ENCODE measurements around the gene EPC1.

EPC1 gene

DNA sequence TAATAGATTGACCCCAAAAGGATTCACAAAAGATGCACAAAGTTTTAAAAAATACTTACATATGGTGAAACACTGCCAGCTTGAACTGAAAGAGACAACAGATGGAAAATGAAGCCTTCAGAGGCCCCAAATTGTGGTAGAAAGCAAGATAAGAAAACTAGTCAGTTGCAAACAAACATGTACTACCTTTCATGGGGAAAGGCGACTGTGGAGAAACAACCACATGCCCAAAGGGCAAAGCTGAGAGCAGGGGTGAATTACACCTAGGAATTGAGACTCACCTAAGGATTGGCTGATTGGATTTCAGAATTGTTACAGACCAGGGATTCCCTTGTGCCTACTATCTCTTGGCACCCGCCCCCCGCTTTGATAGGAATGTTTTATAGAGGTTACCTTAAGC lies 13.1 kb downstream of the EPC1 start:
- DNase-seq: no peak

DNA sequence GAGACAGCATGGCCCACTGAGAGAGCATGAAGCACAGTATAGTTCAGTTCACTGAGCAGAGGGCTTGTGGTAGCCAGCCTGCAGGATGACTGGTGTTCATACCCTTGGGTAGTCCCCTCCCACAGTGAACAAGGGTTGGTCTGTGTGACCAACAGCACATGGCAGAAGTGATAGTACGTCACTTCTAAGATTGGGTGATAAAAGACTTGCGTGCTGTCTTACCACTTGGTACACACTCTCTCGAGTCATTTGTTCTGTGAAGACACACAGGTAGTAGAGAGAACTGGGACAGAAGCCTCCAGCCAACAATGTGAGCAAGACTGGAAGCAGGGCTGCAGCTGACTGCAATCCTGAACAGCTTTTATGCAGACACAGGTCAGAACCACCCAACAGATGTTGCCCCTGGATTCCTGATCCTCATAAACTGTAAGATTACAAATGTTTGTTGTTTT lies 14.6 kb downstream of the EPC1 start:
- DNase-seq: no peak

DNA sequence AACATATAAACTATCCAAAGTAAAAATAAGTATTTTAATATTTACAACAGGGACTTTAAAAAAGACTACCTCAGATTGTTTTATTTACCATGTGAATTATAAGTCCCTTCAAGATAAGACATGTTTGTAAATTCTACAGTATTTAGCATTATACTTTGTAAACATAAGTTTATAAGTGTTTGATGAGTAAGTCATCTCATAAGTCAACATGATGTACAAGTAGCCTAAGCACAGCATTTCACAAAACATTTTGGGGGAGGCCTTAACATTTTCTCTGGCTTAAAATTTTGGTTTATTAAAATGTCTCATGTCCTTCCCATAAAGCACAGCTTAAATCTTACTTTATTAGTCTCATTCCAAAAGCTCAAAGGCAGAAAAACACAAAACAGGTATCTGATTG lies 15.4 kb downstream of the EPC1 start:
- no peak for DNase-seq

DNA sequence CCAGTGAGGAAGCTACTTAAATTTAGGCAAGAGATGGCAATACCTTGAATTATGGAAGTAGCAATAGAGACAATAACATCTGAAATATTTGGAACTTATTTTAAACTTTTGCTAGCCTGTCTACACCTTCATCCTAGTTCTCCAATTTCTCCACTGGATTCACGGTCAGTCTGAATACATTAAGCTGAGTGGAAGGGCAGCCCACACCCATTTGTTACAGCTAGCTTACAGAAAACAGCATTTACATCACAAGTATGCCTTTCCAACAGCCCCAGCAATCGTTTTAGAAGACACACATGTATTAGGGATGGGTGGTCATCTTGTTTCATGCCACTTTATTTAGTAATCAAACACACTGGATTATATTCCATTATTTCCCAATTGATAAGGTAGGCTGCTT lies 16.7 kb downstream of the EPC1 start:
- no peak for DNase-seq

DNA sequence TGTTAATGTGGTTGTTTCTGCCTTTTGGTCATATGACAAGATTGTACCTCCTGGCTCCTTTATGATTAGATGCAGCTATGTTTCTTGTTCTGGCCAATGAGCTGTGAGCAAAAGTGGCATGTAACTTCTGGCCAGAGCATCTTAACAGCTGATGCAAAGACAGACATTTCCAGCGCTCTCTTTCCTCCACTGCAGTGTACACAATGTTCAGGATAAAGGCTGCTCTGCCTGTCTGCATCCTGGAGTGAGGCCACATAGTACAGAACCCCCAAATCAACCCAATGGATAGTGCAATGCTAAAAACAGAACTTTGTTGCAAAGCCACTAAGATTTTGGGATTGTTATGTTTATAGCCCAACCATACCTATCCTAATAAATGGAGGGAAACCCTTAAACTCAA lies 17.9 kb downstream of the EPC1 start:
- no peak for DNase-seq

DNA sequence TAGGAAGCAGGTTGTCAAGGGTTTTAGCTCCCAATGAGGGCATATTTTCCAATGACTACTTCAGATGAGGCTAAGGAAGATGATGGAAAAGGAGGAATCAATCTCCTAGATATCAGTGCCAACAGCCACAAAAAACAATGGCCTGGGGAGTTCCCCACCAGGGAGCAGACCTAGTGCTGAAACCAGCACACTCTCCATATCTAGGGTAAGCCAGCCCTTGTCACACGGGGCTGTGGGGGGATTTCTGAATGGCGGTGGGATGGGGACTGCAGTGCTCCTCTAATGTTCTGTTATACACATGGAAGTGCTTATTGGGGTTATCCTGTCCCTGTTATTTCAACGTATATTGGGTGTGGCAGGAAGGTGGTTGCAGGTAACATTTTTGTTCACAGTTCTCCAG lies 18.5 kb downstream of the EPC1 start:
- DNase-seq: no peak

DNA sequence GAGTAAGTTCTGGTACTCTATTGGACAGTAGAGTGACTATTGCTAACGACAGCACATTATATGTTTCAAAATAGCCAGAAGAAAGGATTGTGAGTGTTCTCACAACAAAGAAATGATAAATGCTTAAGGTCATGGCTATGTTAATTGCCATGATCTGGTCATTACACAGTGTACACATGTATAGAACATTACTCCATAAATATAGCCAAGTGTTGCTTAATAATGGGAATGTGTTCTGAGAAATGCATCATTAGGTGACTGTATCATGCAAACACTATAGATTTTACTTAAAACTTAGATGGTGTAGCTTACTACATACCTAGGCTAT lies 19.6 kb downstream of the EPC1 start:
- no peak for DNase-seq

DNA sequence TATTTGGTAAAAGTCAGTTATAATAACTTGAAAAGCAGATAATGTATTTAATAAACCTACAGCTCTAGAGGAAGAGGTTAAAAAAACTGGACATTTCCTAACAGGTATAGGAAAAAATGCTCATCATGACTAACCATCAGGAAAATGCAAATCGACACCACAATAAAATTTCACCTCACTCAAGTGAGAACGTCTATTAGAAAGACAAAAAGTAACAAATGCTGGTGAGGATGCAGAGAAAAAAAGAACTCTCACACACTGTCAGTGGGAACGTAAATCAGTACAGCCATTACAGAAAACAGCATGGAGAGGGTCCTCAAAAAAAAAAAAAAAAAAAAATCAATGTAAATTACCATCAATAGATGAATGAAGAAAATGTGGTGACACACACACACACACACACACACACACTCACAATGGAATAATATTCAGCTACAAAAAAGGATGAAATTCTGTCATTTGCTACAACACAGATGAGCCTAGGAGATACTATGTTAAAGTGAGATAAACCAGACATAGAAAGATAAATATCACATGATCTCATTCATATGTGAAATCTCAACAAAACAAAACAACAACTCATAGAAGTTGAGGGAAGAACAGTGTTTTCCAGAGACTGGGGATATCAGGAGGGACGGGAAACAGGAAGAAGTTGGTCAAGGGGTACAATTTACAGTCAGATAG lies 20.1 kb downstream of the EPC1 start:
- no peak for DNase-seq

DNA sequence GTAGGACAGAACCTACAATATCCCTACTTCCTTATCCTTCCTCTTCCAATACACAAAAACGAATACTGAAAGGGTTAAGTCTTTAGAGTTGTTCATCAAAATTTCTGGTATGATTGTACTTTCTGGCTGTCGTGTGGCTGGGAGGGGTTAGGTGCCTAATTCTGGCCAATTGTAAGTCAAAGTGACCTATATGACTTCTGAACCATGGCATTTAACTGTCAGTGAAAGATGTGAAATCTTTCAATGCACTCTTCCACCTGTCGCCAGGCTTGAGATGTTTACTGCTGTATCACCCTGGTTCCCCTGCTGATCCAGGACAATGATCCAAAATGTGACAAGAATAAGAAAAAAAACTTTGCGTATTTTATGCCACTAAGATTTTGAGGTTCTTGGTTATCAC lies 20.8 kb downstream of the EPC1 start:
- no peak for DNase-seq

DNA sequence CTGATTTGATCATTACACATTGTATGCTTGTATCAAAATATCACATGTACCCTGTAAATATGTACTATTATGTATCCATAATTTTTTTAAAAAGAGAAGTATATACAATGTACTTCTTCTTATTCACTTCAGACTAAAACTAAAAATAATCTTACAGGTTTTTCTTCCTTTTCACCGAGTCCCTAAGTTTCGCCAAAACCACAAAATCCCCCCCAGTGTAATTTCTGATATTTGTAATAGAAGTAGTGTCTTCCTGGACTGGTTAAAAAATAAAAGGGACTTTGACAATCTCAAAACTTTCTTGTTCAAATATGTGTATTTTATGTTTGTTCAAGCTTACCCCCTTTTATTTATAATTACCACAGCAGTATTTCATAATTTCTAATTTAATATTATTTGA lies 23.9 kb downstream of the EPC1 start:
- no peak for DNase-seq

DNA sequence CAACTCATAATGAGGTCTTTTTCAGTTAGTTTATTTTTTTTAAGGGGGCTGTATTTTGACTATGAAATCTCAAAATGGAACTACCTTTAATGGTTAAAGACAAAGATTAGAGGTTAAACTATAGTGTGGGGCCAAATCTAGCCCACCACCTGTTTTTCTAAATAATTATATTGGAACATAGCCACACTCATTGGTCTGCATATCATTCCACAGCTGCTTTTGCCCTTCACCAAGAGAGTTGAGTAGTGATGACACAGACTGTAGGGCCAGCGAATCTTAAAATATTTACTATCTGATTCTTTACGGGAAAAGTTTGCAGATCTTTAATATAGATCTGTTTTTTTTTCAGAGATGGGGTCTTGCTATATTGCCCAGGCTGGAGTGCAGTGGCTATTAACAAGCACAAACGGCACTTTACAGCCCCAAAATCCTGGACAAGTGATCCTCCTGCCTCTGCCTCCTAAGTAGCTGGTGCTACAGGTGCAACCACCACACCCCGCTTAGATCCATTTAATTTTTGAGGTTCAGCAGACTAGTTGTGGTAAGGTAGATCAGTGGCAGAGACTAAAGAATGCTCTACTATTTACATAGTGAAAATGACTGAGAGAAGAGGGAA lies 25.8 kb downstream of the EPC1 start:
- DNase-seq: no peak

DNA sequence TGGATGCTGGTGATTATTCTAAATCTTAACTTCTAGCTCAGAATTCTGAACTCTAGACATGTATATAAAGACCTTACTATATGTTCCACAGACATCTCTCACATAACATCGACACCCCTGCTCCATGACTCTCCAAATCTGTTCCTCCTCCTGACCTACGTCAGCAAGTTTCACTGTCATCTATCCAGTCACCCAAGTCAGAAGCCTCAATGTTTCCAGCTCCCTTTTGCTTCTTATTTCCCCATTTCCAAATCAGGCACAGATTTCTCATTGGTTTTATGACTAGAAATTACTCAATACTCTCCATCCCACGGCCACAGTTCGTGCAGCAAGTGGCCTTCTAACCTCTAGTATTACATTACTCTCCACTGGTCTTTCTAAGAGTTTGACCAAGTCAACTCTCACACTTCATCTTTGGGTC lies 28.5 kb downstream of the EPC1 start:
- no peak for DNase-seq

DNA sequence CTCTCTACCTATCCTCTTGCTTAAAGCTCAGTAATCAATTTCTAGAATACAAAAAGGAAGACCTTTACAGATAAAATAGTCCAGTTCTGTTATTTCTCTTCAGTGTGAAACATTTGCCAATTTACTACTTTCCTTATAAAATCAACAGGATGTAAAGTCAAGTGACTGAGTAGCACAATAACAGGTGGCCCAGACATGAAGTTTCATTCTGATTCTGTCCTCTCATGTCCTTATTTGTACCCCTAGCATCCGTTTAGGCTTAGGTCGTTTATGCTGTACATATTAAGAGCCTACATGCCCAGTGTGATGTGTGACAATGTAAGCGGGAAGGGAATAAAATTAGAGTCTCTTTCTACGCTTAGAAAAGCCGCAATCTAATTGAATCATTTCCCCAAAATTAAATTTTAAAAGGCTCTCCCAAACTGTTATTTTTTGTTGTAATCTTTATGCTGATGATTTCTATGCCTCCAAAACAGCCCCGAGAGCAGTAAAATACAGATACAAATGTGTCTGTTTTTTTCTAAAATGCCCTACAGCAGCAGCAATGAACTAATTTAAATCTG lies 29.1 kb downstream of the EPC1 start:
- DNase-seq: no peak

DNA sequence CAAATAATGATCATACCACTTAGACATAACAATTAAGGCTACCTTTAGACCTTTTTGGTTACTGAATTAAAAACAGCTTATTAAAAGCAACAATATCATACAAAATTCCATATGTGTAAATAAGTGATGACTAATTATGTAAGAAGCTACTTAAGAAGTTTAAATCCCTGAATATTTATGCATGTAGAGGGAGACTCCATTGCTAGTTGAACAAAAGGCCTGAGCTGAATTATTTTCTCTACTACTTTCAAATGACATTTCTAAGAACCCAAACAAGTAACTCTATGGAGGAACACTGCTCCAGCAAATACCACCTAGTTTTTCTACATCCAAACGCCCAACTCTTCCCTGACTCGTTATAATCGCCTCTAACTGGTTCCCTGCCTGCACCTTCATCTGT lies 31.5 kb downstream of the EPC1 start:
- no peak for DNase-seq

DNA sequence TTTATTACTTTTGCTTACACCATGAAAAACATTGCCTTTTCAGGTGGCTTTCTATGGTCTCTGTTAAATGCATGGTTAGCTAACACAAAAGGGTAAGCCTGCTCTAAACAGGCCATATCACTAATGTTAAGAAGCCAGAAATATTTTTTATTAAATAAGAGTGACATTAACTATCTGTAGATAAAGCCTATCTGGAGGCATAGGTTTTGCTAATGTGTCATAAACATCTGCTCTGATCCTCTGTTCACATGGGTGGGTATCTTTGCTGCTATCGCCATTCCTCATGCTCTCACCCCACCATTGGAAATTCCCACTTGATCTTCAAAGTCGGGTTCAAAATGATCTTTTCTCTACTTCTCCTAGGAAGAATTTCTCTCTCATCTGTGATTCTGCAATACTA lies 32.4 kb downstream of the EPC1 start:
- DNase-seq: no peak

DNA sequence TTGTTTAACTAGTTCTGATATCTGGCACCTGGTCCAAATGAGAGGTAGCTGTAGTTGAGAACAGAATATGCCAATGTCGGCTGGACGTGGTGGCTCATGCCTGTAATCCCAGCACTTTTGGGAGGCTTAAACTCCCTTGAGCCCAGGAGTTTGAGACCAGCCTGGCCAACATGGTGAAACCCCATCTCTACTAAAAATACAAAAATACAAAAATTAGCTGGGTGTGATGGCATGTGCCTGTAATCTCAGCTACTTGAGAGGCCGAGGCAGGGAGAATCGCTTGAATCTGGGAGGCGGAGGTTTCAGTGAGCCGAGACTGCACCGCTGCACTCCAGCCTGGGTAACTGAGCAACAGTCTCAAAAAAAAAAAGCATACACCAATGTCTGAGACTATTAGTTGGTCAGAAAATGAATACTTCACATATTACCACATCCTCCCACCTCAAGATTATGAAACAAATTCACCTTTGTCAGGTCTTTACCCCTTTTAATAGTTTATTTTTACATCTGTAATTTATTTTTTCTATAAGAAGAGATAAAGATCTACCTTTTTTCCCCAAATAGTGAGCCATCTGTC lies 38.8 kb downstream of the EPC1 start:
- no peak for DNase-seq

DNA sequence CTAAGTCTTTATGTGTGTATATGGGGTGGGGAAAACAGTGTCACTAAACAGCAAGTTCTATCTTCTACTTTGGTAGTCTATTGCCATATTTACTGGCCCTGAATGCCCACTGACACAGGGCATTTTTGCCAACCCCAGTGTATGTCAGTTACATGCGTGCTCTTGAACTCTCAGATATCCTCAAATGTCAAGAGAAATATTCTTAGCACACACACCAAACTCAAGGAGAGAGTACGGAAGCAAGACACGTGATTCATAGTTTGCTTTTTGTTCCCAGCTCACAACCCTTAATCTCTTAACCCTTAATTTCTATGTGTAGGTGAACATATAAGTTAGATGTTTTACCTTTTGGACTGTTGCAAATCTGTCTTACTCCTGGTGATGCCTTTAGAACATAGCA lies 39.3 kb downstream of the EPC1 start:
- no peak for DNase-seq

DNA sequence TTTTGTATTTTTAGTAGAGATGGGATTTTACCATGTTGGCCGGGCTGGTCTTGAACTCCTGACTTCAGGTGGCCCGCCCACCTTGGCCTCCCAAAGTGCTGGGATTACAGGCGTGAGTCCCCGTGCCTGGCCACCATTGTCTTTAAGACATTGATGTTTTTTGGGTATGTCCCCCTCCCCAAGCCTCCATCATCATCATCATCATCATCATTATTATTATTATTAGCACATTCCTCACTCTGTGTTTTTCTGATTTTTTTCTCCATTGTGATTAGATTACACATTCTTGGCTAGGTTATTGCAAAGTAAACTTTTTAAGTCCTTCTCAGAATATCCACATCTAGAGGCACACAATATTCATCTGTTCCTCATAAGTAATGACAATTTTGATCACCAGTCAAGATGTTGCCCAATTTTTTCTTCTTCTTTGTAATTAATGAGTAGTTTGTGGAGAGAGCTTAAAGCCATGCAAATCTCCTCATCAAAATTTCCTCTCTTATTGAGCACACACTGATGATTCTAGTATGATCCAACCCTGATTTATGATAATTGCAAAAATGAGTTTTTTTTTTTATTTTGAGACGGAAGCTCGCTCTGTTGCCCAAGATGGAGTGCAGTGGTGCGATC lies 47.5 kb downstream of the EPC1 start:
- DNase-seq: no peak

DNA sequence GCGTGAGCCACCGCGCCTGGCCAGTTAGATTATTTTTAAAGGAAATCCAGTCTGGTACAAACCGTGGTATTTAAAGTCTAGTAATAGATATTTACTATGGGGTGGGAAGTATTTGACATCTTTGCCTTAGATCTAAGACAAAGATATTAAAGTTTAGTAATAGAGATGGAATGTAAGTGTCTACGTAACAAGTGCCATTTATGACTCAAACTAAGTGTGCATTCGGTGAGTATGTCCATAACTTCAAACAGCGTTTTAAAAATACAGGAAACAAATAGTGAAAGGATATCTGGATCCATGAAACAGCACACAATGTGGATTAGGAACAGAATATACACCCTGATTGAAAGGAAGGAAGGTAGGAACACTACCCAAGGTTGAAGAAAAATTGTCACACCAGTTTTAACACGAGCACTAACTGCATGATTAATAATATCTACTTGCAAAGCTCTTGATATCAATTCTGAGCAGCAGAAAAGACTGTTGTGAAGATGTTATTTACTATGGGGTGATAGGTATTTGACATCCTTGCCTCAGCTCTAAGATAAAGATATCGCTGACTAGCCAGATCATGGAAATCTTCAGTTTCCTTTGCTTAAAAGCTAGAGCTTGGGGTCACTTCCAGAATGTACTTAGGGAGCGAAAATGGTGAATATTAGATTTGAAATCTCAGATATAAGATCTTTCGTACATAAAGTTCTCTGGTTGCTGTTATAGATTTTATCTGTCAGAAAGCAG lies 48.7 kb downstream of the EPC1 start:
- DNase-seq: no peak

DNA sequence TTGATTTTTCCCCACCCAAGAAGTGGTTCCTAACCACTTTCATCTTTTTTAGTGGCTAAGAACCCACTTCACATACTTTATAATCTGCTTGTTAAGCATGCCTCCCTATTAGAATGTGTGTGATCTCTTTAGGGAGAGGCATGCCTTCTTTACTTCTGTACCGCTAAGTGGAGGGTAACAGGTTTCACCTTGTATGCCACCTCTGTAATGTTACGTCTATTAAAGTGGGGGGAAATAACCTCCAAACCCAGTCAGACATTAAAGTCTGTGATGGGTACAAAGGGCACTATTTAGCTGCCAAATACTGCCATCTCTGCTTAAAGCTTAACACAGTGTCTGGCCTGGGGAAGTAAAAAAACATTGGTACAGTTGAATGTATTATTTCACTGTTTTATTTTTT lies 51.9 kb downstream of the EPC1 start:
- DNase-seq: no peak

DNA sequence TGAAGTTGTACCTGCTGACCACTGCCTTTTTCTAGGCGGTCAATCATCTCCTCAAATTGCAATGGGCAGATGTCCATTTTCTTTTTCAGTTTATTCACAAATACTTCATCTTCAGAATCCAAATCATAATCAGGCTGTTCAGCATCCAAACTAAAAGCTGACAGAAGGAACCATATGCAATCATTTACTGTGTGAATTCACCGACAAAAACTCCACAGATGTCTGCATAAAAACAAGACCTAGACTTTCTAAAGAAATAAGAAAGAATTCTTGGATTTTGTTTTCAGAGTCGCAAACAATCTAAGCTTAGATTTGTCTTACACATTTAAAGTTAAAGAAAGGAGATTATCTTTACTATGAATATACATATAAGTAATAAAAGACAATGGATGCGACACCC lies 53.4 kb downstream of the EPC1 start:
- DNase-seq: no peak

DNA sequence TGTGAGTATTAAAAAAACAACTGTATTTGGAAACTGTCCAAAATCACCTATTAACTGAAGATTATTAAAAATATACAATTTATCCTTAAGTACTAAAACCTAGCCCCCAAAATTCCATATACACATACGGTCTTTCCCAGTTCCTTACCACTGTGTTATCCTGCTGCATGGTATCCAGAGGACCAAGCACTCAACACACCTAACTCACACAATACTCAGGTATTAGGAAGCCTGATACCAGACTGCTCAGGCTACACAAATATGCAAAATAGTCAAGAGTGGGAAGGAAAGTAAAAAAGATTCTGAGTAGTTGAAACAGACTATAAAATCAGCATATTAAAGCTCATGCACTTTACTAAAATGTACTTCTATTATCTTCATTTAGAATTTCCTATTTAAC lies 67.2 kb downstream of the EPC1 start:
- DNase-seq: no peak

DNA sequence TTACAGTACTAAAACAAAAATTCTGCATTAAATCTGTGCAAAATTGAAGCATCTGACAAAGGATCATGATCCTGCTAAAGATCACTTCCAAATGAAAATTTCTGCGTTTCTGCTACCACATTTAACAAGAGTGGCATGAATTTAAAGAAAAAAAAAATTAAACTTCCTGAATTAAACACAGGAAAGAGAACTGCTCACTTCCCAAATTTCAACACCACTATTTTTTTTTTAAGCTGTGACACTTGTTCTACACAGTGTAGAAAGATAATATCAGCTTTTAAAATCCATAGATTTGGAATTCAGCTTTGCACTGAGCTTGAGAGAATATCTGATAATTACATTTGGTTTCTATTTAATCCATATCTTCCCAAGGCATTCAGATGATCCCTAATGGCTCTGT lies 73.6 kb downstream of the EPC1 start:
- DNase-seq: no peak
